GM21619 (cell line): ENCODE measurements around the gene HUS1B.
"Not testable (repeated sequence)": the region's sequence is repeated elsewhere in the genome, so short reads cannot be mapped to it uniquely, and the experiment has no call there.

Experiments used
- ATAC-seq: cut with Tn5 transposase; IDR thresholded peaks from one replicate; pipeline ENCODE4 v1.9.1; 2021; ENCODE audit not compliant: unreplicated experiment

HUS1B gene

DNA sequence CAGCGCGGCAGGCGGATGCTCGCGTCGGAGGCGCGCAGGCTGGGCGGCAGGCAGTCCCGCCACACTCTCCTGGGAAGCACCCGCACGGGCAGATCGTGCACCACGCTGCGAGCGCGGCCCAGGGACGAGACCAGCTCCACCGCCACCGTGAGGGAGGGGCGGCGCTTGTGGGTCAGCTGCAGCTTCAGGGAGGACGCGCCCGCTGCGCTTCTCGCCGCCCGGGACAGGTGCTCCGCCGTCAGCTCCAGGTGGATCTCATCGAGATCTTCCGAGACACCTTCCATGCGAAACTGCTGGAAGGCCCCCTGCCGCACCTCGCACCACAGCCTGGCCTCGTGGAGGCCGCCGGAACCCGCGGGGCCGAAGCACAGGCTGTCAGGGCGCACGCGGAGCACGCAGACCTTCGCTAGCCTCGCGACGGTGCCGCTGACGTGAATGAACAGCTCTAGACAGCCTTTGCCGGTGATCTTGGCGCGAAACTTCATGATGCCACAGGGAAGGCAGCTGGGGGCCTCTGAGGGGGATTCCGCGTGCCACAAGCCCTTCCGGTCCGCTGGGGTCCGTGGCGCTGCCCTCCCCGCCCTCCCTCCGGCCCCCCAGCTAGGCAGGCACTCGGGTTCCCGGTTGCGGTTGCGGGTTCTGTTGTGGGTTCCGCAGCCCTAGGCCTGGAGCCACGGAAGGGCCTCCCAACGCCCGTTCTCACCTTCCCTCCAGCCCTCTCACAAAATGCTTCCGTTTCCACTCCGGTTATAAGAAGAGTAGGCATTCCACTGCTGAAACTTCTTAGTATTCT, at the start of gene HUS1B:
TSS of gene HUS1B (minus strand) at position 641 of the 793 bp plus-strand sequence. CDS start at position 485, 156 bp downstream.
- ATAC-seq: no peak

DNA sequence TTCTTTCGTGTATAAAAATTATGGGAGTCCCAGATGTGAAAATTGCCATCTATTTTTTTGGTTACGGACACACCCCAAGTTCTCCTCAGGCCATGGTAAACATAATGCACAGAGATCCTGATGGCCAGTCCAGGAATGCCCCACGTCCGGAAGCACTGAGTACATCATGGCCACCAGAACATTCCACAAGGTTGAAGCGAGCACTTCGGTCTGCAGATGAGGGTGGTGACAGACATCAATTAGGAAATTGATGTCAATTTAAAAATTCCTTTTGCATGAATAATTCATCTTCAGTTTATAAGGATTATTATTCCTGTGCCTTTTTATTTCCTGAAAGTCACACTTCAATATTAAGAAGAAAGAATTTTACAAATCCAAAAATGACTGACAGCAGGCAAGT, 49.2 kb upstream of the HUS1B start:
- ATAC-seq: no peak

DNA sequence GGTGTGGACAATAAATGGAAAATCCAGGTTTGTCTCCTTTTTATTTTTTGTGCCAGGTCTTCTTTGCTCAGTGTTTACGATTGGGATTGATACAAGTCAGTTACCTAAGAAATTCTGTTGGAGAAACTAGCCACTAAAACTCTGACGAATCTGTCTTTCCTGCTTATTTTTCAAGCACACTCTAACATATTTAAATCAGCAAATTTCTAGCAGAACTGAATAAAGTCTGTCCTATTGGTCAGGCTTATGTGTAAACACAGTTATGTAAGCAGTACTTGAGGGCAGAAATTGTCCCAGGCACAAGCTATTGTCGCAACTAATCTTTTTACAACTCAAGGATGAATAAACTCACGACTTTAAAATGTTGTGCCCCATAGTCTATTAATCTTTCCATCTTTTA, 48.1 kb upstream of the HUS1B start:
- ATAC-seq: no peak

- no peak for ATAC-seq
Measured at GRCh38 chr6:704046-704445, 47.1 kb upstream of the HUS1B start.

- ATAC-seq: no peak
Measured at GRCh38 chr6:703552-703951, 46.7 kb upstream of the HUS1B start.

GRCh38 chr6:701700-702479, 45.0 kb upstream of the HUS1B start:
- no peak for ATAC-seq

DNA sequence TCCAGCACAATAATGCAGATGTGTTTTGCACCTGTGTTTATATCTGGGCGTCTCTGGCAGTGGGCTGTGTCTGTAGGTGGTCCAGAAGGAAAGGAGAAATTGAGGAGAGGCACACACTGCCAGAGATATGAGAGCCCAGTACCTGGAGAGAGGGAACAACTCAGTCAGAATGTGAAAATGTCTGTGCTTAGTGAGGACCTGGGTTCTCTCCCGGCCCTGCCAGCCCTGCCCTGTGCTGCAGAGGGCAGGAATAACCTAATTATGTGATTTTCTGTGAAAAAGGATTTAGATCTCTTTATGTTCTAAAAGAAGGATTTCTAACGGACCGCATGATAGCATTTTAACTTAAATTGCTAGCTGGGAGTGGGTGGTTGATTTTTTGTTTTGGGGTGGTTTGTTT, 44.3 kb upstream of the HUS1B start:
- ATAC-seq: no peak

DNA sequence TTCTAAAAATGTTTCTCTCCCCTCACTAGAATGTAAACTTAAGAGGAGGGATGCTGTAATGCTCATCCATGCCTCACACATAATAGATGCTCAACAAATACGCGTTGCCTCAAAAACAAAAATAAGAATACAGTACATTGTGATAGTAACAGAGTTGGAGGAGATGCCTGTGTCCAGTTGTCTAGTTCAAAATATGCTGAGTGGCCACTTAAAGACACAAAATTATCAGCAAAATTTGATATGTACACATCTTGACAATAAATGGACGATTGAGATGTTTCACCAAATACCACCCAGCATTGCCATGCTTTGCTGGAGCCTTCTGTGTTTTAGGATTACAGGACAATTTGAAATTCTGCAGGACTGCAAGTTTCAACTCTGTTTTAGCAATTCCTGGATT, 43.6 kb upstream of the HUS1B start:
- ATAC-seq: no peak

GRCh38 chr6:699319-699718, 42.4 kb upstream of the HUS1B start:
- ATAC-seq: no peak

DNA sequence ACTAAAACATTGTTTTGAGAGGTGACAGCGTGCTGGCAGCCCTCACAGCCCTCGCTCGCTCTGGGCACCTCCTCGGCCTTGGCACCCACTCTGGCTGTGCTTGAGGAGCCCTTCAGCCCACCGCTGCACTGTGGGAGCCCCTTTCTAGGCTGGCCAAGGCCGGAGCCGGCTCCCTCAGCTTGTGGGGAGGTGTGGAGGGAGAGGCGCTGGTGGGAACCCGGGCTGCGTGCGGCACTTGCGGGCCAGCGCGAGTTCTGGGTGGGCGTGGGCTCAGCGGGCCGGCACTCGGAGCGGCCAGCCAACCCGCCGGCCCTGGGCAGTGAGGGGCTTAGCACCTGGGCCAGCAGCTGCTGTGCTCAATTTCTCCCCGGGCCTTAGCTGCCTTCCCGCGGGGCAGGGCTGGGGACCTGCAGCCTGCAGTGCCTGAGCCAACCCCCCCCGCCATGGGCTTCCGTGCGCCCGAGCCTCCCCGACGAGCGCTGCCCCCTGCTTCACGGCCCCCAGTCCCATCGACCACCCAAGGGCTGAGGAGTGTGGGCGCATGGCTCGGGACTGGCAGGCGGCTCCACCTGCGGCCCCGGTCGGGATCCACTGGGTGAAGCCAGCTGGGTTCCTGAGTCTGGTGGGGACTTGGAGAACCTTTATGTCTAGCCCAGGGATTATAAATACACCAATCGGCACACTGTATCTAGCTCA, 37.7 kb upstream of the HUS1B start:
- ATAC-seq: not testable (repeated sequence)

GRCh38 chr6:693723-694009, 36.8 kb upstream of the HUS1B start:
- ATAC-seq: no peak

GRCh38 chr6:692858-693722, 36.2 kb upstream of the HUS1B start, which contains the start of gene EXOC2:
TSS of gene EXOC2 (minus strand) at chr6:693139. CDS start at chr6:637818, 55,321 bp downstream.
- ATAC-seq: peak; percentile 87

GRCh38 chr6:692356-692851, 35.5 kb upstream of the HUS1B start:
- peak; percentile 68 for ATAC-seq

DNA sequence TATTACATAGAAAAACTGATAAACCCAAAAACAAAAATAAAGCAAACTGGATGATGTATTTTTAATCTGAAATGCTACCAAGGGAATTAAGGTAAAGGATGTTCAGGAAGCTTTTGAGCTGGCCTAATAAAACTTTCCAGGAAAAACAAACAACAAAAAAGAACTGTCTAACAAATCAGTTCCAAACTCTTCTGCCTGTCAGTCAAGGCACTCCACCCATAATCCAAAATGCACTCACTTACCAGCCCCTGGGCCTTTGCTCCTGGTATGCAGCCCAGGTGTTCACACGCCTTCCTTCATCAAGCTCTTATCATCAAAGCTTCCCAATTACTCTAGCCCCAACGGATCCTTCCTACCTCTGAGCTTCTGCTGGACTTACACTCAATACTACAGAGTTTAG, 32.3 kb upstream of the HUS1B start:
- ATAC-seq: no peak

GRCh38 chr6:686497-686896, 29.6 kb upstream of the HUS1B start:
- no peak for ATAC-seq

DNA sequence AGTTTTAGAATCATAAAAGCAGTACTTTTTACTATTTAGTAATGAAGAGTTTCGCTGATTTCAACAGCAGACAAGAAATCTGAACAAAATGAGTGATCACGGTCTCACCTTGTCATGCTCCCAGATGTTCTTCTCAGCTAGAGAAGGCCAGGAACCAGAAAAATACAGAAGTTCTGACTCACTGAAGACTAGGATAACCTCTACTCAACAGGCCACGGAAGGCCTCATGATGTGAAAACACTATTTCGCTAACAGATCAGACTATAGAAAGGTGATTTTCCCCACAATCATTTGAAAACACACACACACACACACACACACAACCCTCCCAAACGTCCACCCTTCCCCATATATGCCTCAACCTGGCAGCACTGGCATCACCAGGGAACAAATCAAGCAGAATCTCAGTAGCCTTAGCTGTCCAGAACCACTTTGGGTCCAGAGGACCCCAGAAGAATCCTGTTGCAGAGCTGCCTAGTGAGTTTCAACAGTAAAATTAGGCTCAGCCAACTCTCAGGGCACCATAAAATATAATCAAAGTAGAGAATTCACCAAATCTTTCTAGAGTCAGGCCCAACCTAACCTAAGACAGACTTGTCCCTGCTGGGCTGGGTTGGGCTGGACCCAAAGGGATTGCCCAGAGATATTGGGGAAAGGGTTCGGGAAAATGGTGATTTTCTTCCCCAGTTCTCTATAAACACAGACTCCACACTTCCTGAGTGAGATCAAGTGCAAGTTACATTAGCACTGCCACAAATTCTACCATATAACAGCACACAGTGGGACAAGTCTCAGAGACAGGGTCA, 28.1 kb upstream of the HUS1B start:
- ATAC-seq: peak; percentile 86

DNA sequence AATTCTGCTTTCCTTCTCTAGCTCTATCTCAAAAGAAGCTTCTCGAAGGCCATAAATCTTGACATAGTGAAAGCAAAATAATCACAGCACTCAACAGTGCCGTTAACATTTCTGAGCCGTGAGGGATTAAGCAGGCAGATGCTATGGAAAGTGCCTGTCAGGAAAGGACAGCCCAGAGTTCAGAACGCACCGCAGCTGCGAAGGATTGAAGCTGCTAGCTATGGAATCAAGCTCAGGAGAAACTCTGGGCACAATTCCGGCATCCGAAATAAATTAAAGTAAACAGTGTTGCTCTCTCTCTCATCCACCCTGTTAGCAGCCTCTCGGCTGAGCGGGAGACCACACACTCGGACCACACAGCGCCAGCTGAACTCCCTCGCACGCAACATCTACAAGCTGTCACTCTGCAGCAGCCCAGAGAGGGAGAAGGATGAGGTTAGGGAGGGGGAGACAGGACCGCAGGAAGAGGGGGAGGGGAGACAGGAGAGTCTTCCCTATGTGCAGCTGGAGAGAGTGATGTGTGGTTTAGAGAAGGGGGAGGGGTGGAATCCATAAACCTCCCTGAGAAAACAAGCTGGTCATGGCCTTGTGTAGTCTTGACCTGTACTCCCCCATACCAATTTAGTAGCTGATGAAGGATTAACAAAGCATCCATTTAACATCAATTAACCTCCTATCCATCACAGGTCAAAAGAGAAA, 27.0 kb upstream of the HUS1B start:
- no peak for ATAC-seq

DNA sequence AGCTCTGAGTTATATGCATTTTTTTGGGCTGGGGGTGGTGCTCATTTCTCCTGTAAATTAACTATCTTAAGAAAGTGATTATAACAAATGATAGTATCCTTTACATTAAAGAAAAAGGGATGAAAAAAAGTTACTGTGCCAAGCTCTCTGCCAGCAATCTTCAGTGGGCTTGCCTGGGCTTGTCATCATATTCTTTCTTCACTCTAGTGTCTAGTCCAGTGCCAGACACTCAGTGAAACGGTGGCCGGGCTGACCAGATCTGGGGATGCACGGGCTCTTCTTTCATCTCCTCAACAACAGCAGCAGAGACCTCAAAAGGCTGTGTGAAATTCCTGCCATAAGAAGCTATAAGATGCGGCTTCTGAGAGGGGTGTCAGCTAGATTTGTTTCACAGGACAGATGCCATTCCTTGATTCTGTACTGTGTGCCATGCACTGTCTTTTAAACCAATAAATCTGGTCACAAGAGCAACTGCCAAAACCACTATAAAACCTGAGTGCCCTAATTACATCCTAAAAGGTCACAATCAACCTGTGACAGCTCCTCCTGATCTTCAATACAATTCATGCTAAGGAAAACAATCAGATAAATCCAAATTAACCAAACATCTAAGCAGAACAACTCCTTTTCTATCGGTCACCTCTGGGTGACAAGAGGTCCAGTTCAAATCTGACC, 23.9 kb upstream of the HUS1B start:
- no peak for ATAC-seq

DNA sequence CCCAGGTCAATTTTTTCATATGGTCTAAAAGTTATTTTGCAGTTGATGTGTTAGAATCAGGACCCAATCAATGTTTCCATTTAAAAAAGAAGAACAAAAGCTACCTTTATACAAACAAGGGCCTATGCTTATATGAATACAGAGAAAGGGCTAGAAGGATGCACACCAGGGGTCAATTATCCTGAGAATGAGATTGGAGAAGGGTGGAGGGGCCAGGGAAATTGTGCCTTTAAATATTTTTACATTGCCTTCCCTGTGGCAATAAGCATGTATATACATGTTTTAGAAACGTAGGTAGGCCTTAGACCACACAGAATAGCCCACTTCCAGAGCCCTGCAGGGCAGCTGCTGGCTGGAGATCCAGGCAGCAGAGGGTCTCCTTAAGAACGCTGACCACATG, 23.4 kb upstream of the HUS1B start:
- no peak for ATAC-seq
